Mammary epithelial cell (primary cell): ENCODE data around the gene RRM2.

Experiments
- EZH2 ChIP-seq: IDR thresholded peaks from 2 replicates; pipeline ENCODE4 v1.6.1; 2012; ENCODE audit warnings: low read length, inconsistent platforms, borderline replicate concordance
- TF ChIP-seq, protein P1 (sequence below), 2 donors: IDR thresholded peaks in 1 of 2; conservative IDR thresholded peaks in 1 of 2; 2 replicates each; pipeline ENCODE4 v1.5.1; 2011 to 2012; ENCODE audit warnings: inconsistent platforms in 2 of 2, low read length in 2 of 2, mild to moderate bottlenecking in 2 of 2, control low read depth in 1 of 2, low read depth in 1 of 2; ENCODE audit not compliant: insufficient read depth in 1 of 2; ENCODE audit errors: extremely low read depth in 1 of 2

DNA sequence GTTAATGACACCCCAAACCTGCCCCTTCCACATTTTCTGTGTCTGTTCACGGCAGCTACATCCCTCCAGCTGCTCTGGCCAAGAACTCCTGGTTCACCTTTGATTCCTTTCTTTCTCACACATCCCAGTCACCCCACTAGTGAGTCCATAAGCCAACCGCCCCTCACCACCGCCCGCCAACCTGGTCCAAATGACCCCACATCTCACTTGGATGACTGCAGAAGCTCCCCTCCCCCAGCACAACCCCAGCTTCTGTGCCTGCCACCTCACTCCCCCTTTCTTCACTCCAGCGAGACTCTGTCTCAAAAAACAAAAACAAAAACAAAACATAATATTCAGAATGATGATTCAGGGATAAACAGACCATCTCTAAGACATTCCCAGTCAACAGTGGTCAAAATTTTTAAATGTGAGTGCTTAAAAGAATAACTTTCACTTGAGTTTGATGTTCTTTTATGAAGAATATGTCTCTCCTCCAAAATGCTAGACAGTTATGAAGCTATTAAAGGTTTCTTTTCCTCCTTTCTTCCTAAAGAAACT is 45.5 kb upstream of the RRM2 start:
- TF ChIP-seq, protein P1, sequence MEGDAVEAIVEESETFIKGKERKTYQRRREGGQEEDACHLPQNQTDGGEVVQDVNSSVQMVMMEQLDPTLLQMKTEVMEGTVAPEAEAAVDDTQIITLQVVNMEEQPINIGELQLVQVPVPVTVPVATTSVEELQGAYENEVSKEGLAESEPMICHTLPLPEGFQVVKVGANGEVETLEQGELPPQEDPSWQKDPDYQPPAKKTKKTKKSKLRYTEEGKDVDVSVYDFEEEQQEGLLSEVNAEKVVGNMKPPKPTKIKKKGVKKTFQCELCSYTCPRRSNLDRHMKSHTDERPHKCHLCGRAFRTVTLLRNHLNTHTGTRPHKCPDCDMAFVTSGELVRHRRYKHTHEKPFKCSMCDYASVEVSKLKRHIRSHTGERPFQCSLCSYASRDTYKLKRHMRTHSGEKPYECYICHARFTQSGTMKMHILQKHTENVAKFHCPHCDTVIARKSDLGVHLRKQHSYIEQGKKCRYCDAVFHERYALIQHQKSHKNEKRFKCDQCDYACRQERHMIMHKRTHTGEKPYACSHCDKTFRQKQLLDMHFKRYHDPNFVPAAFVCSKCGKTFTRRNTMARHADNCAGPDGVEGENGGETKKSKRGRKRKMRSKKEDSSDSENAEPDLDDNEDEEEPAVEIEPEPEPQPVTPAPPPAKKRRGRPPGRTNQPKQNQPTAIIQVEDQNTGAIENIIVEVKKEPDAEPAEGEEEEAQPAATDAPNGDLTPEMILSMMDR (conservative IDR thresholded peaks at IDR 0.05 in 1 of 2, IDR thresholded peaks at IDR 0.05 in 1 of 2; ENCODE audit: extremely low read depth in 1 of 2, insufficient read depth in 1 of 2, low read depth in 1 of 2, low read length in 2 of 2) = no peak
- no peak for TF ChIP-seq EZH2
